Right hindlimb (tissue), 1 donor: ENCODE data around the gene SLC32A1.

Experiments used
- DNase-seq: peaks from one replicate; pipeline ENCODE4 v3.0.0-alpha.2; 2018

The SLC32A1 gene

DNA sequence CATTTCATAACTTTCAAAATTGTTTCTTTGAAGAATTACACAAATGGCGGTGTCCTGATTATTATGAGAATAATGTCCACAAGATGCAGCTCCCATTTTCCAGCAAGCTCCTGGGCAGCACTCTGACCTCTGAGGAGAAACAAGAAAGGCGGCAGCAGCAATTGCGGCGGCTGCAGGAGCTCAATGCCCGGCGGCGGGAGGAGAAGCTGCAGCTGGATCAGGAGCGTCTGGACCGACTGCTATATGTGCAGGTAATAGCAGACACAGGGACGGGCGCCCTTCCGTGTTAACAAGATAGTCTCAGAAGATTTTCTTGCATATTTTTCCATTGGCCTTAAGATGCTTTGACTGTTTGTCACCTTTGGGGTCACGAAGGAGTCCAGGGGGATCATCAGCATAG is 30.6 kb downstream of the SLC32A1 start:
- no peak for DNase-seq

DNA sequence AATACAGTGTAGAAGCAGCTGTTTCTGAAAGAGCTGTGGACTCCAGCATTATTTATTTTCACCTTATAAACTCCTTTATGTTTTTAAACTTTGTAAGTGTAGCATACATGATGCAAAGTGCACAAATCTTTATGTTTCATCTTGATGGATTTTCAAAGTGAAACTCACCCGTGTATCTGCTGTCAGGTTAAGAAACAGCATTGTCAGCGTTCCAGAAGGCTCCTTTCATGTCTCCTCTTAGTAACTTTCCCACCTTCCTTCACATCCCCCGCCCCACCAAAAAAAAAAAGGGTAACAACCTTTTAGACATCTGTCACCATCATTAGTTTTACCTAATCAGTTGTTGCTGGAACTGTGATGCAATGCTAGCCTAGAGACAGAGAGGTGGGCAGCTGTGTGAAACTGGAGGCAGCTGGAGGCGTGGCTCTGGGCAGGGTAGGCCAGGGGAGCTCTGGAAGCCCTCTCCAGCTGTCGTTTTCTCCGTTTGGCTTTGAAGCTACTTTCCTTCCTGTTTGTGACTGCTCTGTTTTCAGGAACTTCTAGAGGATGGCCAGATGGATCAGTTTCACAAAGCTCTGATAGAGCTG is 31.1 kb downstream of the SLC32A1 start:
- DNase-seq = peak; percentile 39

GRCh38 chr20:38757145-38757775 is 33.0 kb downstream of the SLC32A1 start:
- DNase-seq = no peak

DNA sequence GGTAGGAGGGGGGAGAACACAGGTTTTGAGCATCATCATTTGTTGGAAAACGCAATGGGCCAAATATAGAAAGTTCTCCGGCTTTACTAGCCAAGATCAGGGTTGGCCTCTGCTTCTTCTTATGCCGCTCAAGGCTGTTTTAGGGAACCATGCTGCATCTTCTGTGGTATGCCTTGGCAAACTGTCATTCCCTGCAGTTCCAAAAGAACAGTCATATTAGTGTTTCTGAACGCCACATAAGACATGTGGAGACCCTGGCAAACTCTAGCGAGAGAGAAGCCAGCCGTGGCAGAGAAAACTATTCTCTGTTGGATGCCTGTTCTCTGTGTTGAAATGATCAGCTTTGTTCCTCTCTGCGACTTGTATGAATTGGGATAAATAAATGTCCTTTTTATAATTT is 34.8 kb downstream of the SLC32A1 start:
- no peak for DNase-seq

DNA sequence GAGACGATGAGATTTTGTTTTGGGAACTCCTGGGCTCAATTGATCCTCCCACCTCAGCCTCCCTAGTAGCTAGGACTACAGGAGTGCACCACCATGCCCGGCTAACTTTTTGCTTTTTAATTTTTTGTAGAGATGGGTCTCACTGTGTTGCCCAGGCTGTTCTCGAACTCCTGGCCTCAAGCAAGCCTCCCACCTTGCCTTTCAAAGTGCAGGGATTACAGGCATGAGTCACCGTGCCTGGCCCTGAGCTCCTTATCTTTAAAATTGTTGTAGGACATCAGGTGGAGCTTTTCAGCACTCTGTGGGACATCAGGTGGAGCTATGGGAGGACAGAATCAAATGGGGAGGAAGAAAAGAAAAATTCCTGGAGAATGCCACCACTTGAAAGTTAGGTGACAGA is 36.7 kb downstream of the SLC32A1 start:
- no peak for DNase-seq

GRCh38 chr20:38762174-38762573 is 37.9 kb downstream of the SLC32A1 start:
- DNase-seq = no peak

GRCh38 chr20:38763616-38764015 is 39.3 kb downstream of the SLC32A1 start:
- no peak for DNase-seq

DNA sequence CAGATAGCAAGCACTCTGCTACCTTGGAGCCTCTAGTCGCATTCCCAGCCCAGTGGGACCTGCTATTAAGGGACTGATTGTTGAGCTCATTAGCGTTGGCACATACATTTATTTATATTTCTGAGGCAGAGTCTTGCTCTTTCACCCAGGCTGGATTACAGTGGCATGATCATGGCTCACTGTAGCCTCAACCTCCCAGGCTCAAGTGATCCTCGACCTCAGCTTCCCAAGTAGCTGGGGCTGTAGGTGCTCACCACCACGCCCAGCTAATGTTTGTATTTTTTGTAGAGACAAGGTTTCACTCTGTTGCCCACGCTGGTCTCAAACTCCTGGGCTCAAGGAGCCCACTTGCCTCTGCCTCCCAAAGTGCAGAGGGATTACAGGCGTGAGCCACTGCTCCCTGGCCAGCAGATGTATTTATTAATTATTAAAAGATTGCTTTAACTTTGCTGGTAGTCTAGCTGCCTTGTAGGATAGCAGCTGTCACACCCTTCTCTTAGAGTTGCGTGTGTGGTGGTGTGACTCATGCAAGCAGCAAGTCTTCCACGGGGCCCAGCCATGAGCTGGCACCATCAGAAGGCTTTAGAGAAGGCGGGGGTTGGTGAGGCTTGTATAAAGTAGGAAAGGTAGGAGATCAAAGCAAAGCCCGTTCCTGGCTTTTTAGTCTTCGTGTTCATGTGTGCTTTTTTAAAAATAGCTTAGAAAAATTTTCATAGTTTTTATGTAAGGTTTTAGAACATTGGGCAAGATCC is 40.5 kb downstream of the SLC32A1 start:
- no peak for DNase-seq

DNA sequence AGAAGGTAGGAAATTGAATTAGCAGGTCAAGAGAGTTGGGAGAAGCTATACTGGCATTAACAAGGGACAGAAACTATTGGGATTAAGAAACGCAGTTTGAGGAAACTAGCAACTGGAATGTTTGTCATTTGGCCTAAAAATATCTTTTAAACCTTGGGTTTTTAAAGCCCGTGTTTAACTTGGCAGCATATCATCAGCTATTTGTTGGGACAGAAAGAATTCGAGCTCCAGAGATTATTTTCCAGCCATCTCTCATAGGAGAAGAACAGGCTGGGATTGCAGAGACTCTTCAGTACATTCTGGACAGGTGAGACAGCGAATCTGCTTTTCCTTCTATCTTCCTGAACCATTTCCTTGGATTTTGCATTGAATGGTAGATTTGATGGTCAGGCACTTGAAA is 41.8 kb downstream of the SLC32A1 start:
- DNase-seq = no peak

- no peak for DNase-seq
Observed at GRCh38 chr20:38769376-38770295, 45.4 kb downstream of the SLC32A1 start.

DNA sequence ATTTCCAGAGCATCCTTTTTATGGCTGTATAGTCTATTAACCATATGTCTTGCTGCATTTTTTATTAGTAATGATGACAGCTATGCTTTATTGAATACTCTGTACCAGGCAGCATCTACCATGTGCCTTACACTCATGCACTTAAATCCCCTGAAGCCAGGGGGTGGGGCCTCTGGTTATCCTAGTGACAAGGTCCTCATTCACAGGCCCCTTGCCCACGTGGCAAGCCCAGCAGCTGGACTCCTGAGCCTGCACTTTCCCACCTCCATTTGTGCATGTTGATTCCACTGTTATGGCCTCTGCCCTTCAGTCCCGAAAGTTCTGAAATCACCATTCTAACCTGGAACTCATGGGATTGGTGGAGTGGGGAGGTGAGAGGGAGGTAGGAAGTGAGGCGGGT is 46.3 kb downstream of the SLC32A1 start:
- no peak for DNase-seq

DNA sequence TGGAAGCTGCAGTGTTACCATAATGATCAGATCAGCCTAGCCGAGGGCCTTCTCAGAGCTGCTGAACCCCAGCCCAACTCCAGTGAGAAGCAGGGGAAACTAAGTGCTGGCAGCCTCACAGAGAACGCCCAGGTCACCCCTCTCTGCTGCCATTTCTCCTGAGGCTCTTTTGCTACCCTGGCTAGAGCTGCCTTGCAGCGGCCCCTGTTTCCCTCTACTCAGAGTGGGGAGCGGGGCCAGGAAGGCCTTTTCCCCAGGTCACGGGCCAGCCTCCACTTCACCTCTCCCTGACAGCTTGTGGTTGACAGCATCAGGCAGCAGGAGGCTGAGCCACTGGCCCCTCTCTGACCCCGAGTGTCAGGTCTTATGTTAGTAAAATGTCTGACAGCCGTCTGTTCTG is 46.7 kb downstream of the SLC32A1 start:
- DNase-seq = no peak

DNA sequence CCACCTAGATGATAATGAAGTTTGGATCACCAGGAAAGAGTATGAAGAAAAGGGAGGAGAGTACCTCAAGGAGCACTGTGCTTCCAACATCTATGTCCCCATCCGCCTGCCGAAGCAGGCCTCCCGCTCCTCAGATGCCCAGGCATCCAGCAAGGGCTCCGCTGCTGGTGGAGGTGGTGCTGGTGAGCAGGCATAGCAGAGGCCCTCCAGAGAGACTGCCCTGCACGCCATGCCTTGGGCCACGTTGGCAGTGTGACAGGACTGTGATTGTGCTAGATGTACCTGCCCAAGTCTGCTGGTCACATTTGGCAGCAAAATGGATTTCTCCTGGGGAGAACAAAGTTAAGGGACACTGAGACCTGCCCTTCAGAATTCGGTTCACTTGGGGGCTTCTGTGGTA is 47.3 kb downstream of the SLC32A1 start:
- no peak for DNase-seq

DNA sequence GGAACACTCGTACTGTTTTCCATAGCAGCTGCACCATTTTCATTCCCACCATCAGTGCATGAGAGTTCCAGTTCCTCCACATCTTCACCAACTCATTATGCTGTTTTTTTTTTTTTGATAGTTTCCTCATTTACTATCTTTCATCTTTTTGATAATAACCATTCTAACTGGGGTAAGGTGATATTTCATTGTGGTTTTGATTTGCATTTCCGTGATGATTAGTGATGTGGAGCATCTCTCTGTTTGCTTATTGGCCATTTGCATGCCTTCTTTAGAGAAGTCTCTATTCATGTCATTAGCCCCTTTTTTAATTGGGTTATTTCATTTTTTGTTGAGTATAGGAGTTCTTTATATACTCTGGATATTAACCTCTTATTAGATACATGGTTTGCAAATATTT is 49.9 kb downstream of the SLC32A1 start:
- no peak for DNase-seq

DNA sequence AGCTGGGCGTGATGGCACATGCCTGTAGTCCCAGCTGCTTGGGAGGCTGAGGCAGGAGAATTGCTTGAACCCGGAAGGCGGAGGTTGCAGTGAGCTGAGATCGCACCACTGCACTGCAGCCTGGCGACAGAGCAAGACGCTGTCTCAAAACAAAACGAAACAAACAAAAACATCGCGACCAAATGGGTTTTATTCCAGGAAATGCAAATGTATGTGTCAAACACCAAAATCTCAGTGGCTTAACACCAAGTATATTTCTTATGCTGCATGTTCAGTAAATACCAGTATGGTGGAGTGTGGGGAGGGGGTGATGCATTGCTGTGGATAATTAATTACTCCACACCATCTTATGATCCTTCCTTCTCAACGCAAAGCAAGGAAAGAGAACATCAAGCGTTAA is 52.1 kb downstream of the SLC32A1 start:
- DNase-seq = no peak
